Esophagus muscularis mucosa (tissue), 4 donors: ENCODE results near the gene SLC4A2. TPM values are rescaled to one million over a fixed set of nuclear protein-coding genes. Genes with fewer than 3 reads are reported as not detected.

Experiments used
- DNase-seq: peaks from one replicate; pipeline ENCODE4 v3.0.0-alpha.2; 2017; ENCODE audit errors: extremely low spot score
- H3K27ac ChIP-seq, 4 donors: fragments of 200-600 bp; sonication (generic); replicated peaks in 1 of 4; 1 replicate in 3 of 4; 2 replicates in 1 of 4; pipeline ENCODE4 v1.5.1; 2016 to 2019; ENCODE audit warnings: mild to moderate bottlenecking in 1 of 4
- H3K27me3 ChIP-seq, 4 donors: fragments of 200-600 bp; sonication (generic); one replicate each; pipeline versions ENCODE4 v1.5.1 to v1.6.0; 2016 to 2019
- H3K36me3 ChIP-seq, 4 donors: fragments of 200-600 bp; sonication (generic); one replicate each; pipeline ENCODE4 v1.5.1; 2016 to 2019
- H3K4me1 ChIP-seq, 4 donors: fragments of 200-600 bp; sonication (generic); one replicate each; pipeline ENCODE4 v1.5.1; 2016 to 2019
- H3K4me3 ChIP-seq, 4 donors: fragments of 200-600 bp; sonication (generic); 1 replicate in 2 of 4; 2 replicates in 2 of 4; pipeline ENCODE4 v1.5.1; 2016 to 2019; ENCODE audit warnings: mild to moderate bottlenecking in 4 of 4, moderate library complexity in 1 of 4
- H3K9me3 ChIP-seq, 4 donors: fragments of 200-600 bp; sonication (generic); 1 replicate in 3 of 4; 2 replicates in 1 of 4; pipeline ENCODE4 v1.5.1; 2016 to 2019
- EP300 ChIP-seq: sonication (generic); formaldehyde crosslinking; IDR thresholded peaks from one replicate; pipeline ENCODE4 v1.6.1; 2017; ENCODE audit warnings: antibody characterized with exemption
- POLR2A ChIP-seq: fragments of 450-650 bp; IDR thresholded peaks from one replicate; pipeline ENCODE4 v1.6.1; 2017; ENCODE audit warnings: antibody characterized with exemption, moderate library complexity, mild to moderate bottlenecking, low read depth
- POLR2AphosphoS5 ChIP-seq, 2 donors: sonication (generic); formaldehyde crosslinking; IDR thresholded peaks; one replicate each; pipeline ENCODE4 v1.6.1; 2017; ENCODE audit warnings: antibody characterized with exemption in 2 of 2
- WGBS: methylation state at CpG from one replicate; pipeline ENCODE4 v1.1.5; 2018; 5-methylcytosine and 5-hydroxymethylcytosine counted together
- intact Hi-C: fragments of 100-400 bp; cut with DNase I; formaldehyde crosslinking; loops from one replicate; pipeline ENCODE4 v1.15.1; 2023
- total RNA-seq, 4 donors: library from RNA; depleted of rRNA; stranded (reverse); fragments of >200 nt; gene quantifications; one replicate each; pipeline versions ENCODE4 v1.1.0 to v1.2.1, GENCODE V29; 2016
- TF ChIP-seq, protein P1 (sequence below), 3 experiments: fragments of 200-600 bp in 2 of 3; fragments of 450-650 bp in 1 of 3; sonication (generic) in 2 of 3; IDR thresholded peaks; one replicate each; pipeline ENCODE4 v1.5.1; 2017 to 2019; ENCODE audit warnings: antibody characterized with exemption in 3 of 3, mild to moderate bottlenecking in 2 of 3, moderate library complexity in 1 of 3

SLC4A2 gene, protein sequence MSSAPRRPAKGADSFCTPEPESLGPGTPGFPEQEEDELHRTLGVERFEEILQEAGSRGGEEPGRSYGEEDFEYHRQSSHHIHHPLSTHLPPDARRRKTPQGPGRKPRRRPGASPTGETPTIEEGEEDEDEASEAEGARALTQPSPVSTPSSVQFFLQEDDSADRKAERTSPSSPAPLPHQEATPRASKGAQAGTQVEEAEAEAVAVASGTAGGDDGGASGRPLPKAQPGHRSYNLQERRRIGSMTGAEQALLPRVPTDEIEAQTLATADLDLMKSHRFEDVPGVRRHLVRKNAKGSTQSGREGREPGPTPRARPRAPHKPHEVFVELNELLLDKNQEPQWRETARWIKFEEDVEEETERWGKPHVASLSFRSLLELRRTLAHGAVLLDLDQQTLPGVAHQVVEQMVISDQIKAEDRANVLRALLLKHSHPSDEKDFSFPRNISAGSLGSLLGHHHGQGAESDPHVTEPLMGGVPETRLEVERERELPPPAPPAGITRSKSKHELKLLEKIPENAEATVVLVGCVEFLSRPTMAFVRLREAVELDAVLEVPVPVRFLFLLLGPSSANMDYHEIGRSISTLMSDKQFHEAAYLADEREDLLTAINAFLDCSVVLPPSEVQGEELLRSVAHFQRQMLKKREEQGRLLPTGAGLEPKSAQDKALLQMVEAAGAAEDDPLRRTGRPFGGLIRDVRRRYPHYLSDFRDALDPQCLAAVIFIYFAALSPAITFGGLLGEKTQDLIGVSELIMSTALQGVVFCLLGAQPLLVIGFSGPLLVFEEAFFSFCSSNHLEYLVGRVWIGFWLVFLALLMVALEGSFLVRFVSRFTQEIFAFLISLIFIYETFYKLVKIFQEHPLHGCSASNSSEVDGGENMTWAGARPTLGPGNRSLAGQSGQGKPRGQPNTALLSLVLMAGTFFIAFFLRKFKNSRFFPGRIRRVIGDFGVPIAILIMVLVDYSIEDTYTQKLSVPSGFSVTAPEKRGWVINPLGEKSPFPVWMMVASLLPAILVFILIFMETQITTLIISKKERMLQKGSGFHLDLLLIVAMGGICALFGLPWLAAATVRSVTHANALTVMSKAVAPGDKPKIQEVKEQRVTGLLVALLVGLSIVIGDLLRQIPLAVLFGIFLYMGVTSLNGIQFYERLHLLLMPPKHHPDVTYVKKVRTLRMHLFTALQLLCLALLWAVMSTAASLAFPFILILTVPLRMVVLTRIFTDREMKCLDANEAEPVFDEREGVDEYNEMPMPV
- 100 to 1,000 TPM in 3 of 4 donors, 10 to 100 TPM in 1; 96.8 to 165 (median 122) TPM for total RNA-seq

DNA sequence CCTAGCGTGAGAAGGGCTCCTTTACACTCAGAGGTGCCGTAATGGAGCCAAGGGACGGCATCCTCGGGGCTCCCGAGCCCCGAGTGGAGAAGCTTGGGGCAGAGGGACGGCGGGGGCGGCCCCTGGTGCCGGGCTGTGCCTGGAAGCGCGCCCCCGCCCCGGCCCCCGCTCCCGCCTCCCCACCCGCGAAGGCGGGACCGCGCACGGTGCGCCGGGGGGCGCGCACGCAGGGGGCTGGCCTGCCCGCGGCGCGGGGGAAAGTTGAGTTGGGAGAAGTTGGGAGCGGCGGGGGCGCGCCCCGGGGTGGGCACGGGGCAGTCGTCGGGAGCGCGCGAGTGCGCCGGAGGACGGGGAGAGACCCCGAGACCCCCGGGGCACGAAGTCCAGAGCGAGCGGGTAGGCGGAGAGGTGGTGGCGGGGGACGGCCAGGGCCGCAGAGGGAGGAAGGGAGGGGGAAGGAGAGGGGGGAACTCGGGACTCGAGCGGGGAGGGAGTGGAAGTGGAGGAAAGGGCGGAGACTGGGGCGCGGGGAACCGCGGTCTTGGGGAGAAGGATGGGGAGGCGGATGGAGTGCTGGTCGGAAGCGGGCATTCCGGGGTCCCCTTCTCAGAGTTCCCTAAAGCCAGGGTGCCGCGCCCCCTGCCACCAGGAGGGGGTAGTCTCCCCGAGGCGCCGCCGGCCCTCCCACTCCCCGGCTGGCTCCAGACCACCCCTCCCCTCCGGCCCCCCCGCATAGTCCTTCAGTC is at the start of gene SLC4A2:
TSS of gene SLC4A2 (plus strand) at position 223 of the 746 bp plus-strand sequence. CDS start 2,399 bp downstream, outside the sequence.
- no peaks in the 10 kb centered on the region for H3K9me3 ChIP-seq
- H3K4me3 ChIP-seq, result peak within 1 kb of the TSS; percentile 72 to 94 (median 90)
- peak within 1 kb of the TSS; percentile 92 to 95 (median 93) for H3K27ac ChIP-seq
- intact Hi-C loops, result loop anchor here (5.0 kb wide), 2 partner anchors 32 to 53 kb away; partner anchors contain the start of gene ABCB8
- WGBS, result 1% methylated on average over 42 of the region's 75 CpGs
- peak; percentile 96 for DNase-seq
- peaks cover 3 to 10% (median 8%) of the 10 kb centered on the region in 4 donors for H3K36me3 ChIP-seq
- H3K27me3 ChIP-seq, result no peaks in the 10 kb centered on the region
- TF ChIP-seq POLR2AphosphoS5 (IDR thresholded peaks at IDR 0.05), result peak; percentile 40 to 77
- TF ChIP-seq EP300, result no peak
- TF ChIP-seq, protein P1, sequence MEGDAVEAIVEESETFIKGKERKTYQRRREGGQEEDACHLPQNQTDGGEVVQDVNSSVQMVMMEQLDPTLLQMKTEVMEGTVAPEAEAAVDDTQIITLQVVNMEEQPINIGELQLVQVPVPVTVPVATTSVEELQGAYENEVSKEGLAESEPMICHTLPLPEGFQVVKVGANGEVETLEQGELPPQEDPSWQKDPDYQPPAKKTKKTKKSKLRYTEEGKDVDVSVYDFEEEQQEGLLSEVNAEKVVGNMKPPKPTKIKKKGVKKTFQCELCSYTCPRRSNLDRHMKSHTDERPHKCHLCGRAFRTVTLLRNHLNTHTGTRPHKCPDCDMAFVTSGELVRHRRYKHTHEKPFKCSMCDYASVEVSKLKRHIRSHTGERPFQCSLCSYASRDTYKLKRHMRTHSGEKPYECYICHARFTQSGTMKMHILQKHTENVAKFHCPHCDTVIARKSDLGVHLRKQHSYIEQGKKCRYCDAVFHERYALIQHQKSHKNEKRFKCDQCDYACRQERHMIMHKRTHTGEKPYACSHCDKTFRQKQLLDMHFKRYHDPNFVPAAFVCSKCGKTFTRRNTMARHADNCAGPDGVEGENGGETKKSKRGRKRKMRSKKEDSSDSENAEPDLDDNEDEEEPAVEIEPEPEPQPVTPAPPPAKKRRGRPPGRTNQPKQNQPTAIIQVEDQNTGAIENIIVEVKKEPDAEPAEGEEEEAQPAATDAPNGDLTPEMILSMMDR (IDR thresholded peaks at IDR 0.05), result peak; percentile 38 to 52 (median 42)
- H3K4me1 ChIP-seq, result peaks cover 53 to 70% (median 68%) of the 10 kb centered on the region in 4 donors

DNA sequence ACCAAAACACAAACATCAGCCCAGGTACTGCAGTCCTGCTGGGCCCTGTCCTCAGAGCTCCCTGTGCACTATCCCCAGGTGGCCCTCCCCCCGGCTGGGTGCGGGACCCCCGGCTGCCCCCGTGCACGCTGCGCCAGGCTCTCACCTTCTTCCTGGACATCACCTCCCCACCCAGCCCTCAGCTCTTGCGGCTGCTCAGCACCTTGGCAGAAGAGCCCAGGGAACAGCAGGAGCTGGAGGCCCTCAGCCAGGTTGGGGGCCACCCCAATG is 49.4 kb upstream of the SLC4A2 start:
- intact Hi-C loops, result loop anchor here (10.0 kb wide), 1 partner anchor 235 kb away; no protein-coding TSS in a partner anchor
- 83% methylated on average over 1 of the region's 7 CpGs for WGBS
- H3K36me3 ChIP-seq, result peaks cover 0 to 45% (median 2%) of the 10 kb centered on the region in 4 donors
- H3K4me1 ChIP-seq, result peaks cover 35 to 43% (median 38%) of the 10 kb centered on the region in 4 donors
- peaks cover 0 to 71% (median 21%) of the 10 kb centered on the region in 4 donors for H3K27me3 ChIP-seq
- TF ChIP-seq POLR2AphosphoS5 (IDR thresholded peaks at IDR 0.05) (no peak), EP300 (no peak), POLR2A (no peak)
- TF ChIP-seq, protein P1 (IDR thresholded peaks at IDR 0.05), result no peak
- DNase-seq, result no peak
- H3K9me3 ChIP-seq, result no peaks in the 10 kb centered on the region
- no peak overlapping the region for H3K27ac ChIP-seq
- H3K4me3 ChIP-seq, result no peak overlapping the region

DNA sequence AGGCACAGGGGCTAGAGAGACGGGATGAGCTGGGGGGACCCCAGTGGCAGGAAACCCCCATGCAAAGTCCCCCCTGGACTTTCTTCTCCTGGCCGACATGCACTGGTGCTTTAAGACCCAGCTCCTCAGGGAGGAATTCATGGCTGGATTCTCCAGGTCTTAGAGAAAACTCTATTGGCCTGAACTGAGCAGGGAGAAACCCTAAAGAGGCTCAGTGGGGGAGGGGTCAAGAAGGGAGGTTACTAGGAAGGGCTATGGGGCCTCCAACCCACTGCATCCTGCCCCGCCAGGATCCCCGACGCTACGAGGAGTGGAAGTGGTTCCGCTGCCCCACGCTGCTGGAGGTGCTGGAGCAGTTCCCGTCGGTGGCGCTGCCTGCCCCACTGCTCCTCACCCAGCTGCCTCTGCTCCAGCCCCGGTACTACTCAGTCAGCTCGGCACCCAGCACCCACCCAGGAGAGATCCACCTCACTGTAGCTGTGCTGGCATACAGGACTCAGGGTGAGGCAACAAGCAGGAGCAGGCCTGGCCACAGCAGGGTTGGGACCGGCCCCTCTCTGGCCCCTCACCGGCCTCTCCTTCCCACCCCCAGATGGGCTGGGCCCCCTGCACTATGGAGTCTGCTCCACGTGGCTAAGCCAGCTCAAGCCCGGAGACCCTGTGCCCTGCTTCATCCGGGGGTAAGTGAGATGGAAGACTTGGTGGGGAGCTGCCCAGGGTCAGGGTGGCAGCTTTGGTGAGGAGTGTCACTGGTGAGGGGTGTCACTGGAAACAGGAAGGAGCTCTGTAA is 48.9 kb upstream of the SLC4A2 start:
- Histone ChIP-seq H3K27me3 (peaks cover 0 to 76% (median 24%) of the 10 kb centered on the region in 4 donors), H3K4me1 (peaks cover 35 to 43% (median 38%) of the 10 kb centered on the region in 4 donors)
- intact Hi-C loops, result loop anchor here (10.0 kb wide), 1 partner anchor 236 kb away; no protein-coding TSS in a partner anchor

More for the DNA sequence above, 48.9 kb upstream of the SLC4A2 start:
- Histone ChIP-seq H3K36me3 (peaks cover 0 to 41% (median 2%) of the 10 kb centered on the region in 4 donors), H3K9me3 (no peaks in the 10 kb centered on the region), H3K27ac (no peak overlapping the region), H3K4me3 (no peak overlapping the region)
- WGBS, result 27% methylated on average over 6 of the region's 18 CpGs
- no peak for TF ChIP-seq POLR2A
- no peak for TF ChIP-seq POLR2AphosphoS5 (IDR thresholded peaks at IDR 0.05)
- no peak for TF ChIP-seq EP300
- TF ChIP-seq, protein P1 (IDR thresholded peaks at IDR 0.05), result no peak
- DNase-seq, result no peak
